Measurements from ENCODE around the gene LETM1. TPM values are rescaled to one million over a fixed set of nuclear protein-coding genes. Genes with fewer than 3 reads are reported as not detected.

The LETM1 gene
- total RNA-seq, 1 experiment from 2014 or later = 63.9 TPM

DNA sequence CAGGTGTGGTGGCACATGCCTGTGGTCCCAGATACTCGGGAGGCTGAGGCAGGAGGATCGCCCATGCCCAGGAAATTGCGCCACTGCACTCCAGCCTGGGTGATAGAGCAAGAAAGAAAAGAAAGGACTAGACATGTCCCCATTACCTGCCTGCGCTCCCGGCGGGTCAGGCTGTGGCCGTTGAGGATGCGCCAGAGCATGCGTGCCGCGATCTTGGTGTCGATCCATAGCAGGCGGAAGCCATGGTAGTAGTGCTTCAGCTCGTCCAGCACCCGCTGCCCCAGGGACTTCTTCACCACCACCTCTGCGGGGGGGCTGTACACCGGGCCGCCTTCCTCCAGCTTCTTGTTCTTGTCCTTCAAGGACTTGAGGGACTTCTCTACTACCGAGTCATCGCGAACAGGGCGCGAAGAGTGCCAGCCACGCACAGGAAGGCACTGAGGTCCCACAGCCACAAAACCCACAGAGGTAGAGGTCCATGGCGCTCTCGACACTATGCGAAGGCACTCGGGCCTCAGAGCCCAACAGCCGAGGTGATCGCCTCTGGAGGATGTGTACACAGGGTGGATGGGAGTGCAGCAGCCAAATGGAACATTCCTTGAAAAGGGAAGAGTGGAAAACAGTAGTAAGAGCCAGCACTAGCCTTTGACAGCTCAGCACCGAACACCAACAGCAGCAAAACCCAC lies 14.6 kb downstream of the LETM1 start:
- POLR2A ChIA-PET = no interaction called here
- TF ChIP-seq CTCF (IDR thresholded peaks at IDR 0.05; ENCODE audit: insufficient read depth in 1 of 2, low read depth in 1 of 2, low read length in 1 of 2, severe bottlenecking in 1 of 2, unreplicated experiment in 1 of 2) = no peak
- Mint-ChIP-seq H3K27ac (ENCODE audit: unreplicated experiment) (no peak overlapping the region), H3K4me3 (ENCODE audit: unreplicated experiment) (no peak overlapping the region), H3K4me1 (ENCODE audit: low read depth, unreplicated experiment) (no peaks in the 10 kb centered on the region), H3K9me3 (ENCODE audit: unreplicated experiment) (no peaks in the 10 kb centered on the region), H3K27me3 (ENCODE audit: insufficient read depth, unreplicated experiment) (no peaks in the 10 kb centered on the region), H3K36me3 (ENCODE audit: insufficient read depth, unreplicated experiment) (peaks cover 73% of the 10 kb centered on the region)
- BruUV-seq (replicated peaks) = no TSS peak
- no peaks in the 10 kb centered on the region for H3K9me3 ChIP-seq
- no peaks in the 10 kb centered on the region for H3K27me3 ChIP-seq (replicated peaks; ENCODE audit: control insufficient read depth, insufficient read depth, low read length)
- intact Hi-C loops (cut with micrococcal nuclease; ENCODE audit: unreplicated experiment) = no loop called here
- H3K4me1 ChIP-seq = no peaks in the 10 kb centered on the region
- no peaks in the 10 kb centered on the region; the same call in 1 of the 2 replicates for H3K36me3 ChIP-seq (ENCODE audit: control insufficient read depth, insufficient read depth, low read length)
- DNase-seq = no peak
- CTCF ChIA-PET = no interaction called here
- H3K4me3 ChIP-seq (ENCODE audit: low read depth, low read length) = no peak overlapping the region

DNA sequence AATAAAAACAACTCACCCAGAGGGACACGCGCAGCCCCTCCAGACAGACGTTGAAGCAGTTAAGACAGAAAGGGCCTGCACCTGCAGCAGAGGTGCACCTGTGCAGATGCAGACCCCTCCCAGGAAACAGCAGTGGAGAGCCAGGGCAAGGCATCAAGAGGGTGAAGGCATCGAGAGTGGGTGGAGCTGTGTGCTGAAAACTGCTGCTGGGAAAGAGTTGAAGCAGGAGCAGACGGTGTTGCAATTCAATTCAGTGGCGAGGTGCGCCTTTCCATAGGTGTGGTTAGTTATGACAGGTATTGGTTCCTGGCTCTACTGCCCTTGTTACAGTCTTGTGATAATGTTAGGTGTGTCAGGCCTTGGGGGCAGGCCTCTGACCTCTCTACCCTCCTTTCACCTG lies 16.7 kb downstream of the LETM1 start:
- Histone ChIP-seq H3K36me3 (ENCODE audit: control insufficient read depth, insufficient read depth, low read length) (no peaks in the 10 kb centered on the region; the same call in 1 of the 2 replicates), H3K9me3 (no peaks in the 10 kb centered on the region), H3K27me3 (replicated peaks; ENCODE audit: control insufficient read depth, insufficient read depth, low read length) (no peaks in the 10 kb centered on the region), H3K4me3 (ENCODE audit: low read depth, low read length) (no peak overlapping the region), H3K4me1 (no peaks in the 10 kb centered on the region)
- Mint-ChIP-seq H3K9me3 (ENCODE audit: unreplicated experiment) (no peaks in the 10 kb centered on the region), H3K27me3 (ENCODE audit: insufficient read depth, unreplicated experiment) (no peaks in the 10 kb centered on the region), H3K36me3 (ENCODE audit: insufficient read depth, unreplicated experiment) (peaks cover 73% of the 10 kb centered on the region), H3K27ac (ENCODE audit: unreplicated experiment) (peak overlapping the region; percentile 66), H3K4me1 (ENCODE audit: low read depth, unreplicated experiment) (no peaks in the 10 kb centered on the region), H3K4me3 (ENCODE audit: unreplicated experiment) (no peak overlapping the region)
- POLR2A ChIA-PET = no interaction called here
- intact Hi-C loops (cut with micrococcal nuclease; ENCODE audit: unreplicated experiment) = no loop called here
- no peak for TF ChIP-seq CTCF (IDR thresholded peaks at IDR 0.05; ENCODE audit: insufficient read depth in 1 of 2, low read depth in 1 of 2, low read length in 1 of 2, severe bottlenecking in 1 of 2, unreplicated experiment in 1 of 2)
- no peak for DNase-seq
- BruUV-seq (replicated peaks) = no TSS peak
- CTCF ChIA-PET = interaction anchor here (0.6 kb wide), 1 partner anchor 664 kb away, joined by 6 read pairs; no protein-coding TSS in a partner anchor

DNA sequence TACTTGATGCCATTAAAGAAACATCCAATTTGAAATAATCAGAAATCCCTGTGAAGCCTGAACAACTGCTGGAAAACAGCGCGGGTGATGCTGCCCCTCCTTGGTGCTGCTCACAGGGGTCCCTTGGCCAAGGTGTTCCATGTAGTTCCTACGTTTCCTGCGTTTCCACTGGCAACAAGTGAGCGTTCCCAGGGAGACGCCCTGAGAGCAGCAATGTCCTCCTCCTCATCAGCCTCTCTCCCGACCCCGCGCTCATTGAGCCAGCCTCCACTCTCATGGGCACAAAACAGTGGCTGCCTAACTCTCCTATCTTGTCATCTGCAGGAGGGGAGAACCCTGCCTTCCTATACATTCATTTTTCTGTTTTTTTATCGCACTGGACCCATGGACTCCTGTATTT lies 18.9 kb downstream of the LETM1 start:
- Histone ChIP-seq H3K4me1 (no peaks in the 10 kb centered on the region), H3K27me3 (replicated peaks; ENCODE audit: control insufficient read depth, insufficient read depth, low read length) (no peaks in the 10 kb centered on the region), H3K9me3 (no peaks in the 10 kb centered on the region), H3K4me3 (ENCODE audit: low read depth, low read length) (no peak overlapping the region), H3K36me3 (ENCODE audit: control insufficient read depth, insufficient read depth, low read length) (no peaks in the 10 kb centered on the region; the same call in 1 of the 2 replicates)
- no TSS peak for BruUV-seq (replicated peaks)
- Mint-ChIP-seq H3K4me3 (ENCODE audit: unreplicated experiment) (no peak overlapping the region), H3K27me3 (ENCODE audit: insufficient read depth, unreplicated experiment) (no peaks in the 10 kb centered on the region), H3K36me3 (ENCODE audit: insufficient read depth, unreplicated experiment) (peaks cover 70% of the 10 kb centered on the region), H3K4me1 (ENCODE audit: low read depth, unreplicated experiment) (no peaks in the 10 kb centered on the region), H3K9me3 (ENCODE audit: unreplicated experiment) (no peaks in the 10 kb centered on the region), H3K27ac (ENCODE audit: unreplicated experiment) (no peak overlapping the region)
- intact Hi-C loops (cut with micrococcal nuclease; ENCODE audit: unreplicated experiment) = no loop called here
- CTCF ChIA-PET = no interaction called here
- POLR2A ChIA-PET = no interaction called here
- no peak for DNase-seq
- no peak for TF ChIP-seq CTCF (IDR thresholded peaks at IDR 0.05; ENCODE audit: insufficient read depth in 1 of 2, low read depth in 1 of 2, low read length in 1 of 2, severe bottlenecking in 1 of 2, unreplicated experiment in 1 of 2)
